SIG-M5 (cell line): Measurements from ENCODE around the gene SRGAP3.

Source experiments
- DNase-seq: peaks from one replicate; lab custom pipeline; 2025; lab: John Stamatoyannopoulos, UW

The SRGAP3 gene

GRCh38 chr3:9201955-9202354 is 47.5 kb downstream of the SRGAP3 start:
- DNase-seq, result no peak

GRCh38 chr3:9201266-9201665 is 48.2 kb downstream of the SRGAP3 start:
- no peak for DNase-seq

GRCh38 chr3:9199775-9200174 is 49.7 kb downstream of the SRGAP3 start:
- no peak for DNase-seq

GRCh38 chr3:9198899-9199335 is 50.5 kb downstream of the SRGAP3 start:
- DNase-seq, result no peak

GRCh38 chr3:9198261-9198660 is 51.2 kb downstream of the SRGAP3 start:
- DNase-seq, result no peak

GRCh38 chr3:9196020-9196419 is 53.4 kb downstream of the SRGAP3 start:
- no peak for DNase-seq

- DNase-seq, result no peak
These were observed 54.1 kb downstream of the SRGAP3 start for GRCh38 chr3:9195390-9195789.

- no peak for DNase-seq
These were observed 54.8 kb downstream of the SRGAP3 start for GRCh38 chr3:9194509-9195184.

- no peak for DNase-seq
These were observed 55.7 kb downstream of the SRGAP3 start for GRCh38 chr3:9193633-9194195.

GRCh38 chr3:9193211-9193610 is 56.2 kb downstream of the SRGAP3 start:
- DNase-seq, result no peak

GRCh38 chr3:9192248-9193025 is 57.0 kb downstream of the SRGAP3 start:
- DNase-seq, result no peak

GRCh38 chr3:9190276-9190675 is 59.2 kb downstream of the SRGAP3 start:
- no peak for DNase-seq

GRCh38 chr3:9188583-9188982 is 60.9 kb downstream of the SRGAP3 start:
- no peak for DNase-seq

GRCh38 chr3:9185701-9186100 is 63.7 kb downstream of the SRGAP3 start:
- no peak for DNase-seq

- no peak for DNase-seq
These were observed 64.4 kb downstream of the SRGAP3 start for GRCh38 chr3:9185046-9185445.

- DNase-seq, result no peak
These were observed 65.0 kb downstream of the SRGAP3 start for GRCh38 chr3:9184461-9184835.

GRCh38 chr3:9183811-9184460 is 65.5 kb downstream of the SRGAP3 start:
- DNase-seq, result no peak

GRCh38 chr3:9183011-9183410 is 66.4 kb downstream of the SRGAP3 start:
- DNase-seq, result no peak

GRCh38 chr3:9180764-9181117 is 68.7 kb downstream of the SRGAP3 start:
- DNase-seq, result no peak

- DNase-seq, result no peak
These were observed 69.4 kb downstream of the SRGAP3 start for GRCh38 chr3:9179826-9180763.

GRCh38 chr3:9178697-9179096 is 70.7 kb downstream of the SRGAP3 start:
- DNase-seq, result no peak

GRCh38 chr3:9175421-9175820 is 74.0 kb downstream of the SRGAP3 start:
- DNase-seq, result no peak
